ENCODE results near the gene ITPK1.

ITPK1 gene

DNA sequence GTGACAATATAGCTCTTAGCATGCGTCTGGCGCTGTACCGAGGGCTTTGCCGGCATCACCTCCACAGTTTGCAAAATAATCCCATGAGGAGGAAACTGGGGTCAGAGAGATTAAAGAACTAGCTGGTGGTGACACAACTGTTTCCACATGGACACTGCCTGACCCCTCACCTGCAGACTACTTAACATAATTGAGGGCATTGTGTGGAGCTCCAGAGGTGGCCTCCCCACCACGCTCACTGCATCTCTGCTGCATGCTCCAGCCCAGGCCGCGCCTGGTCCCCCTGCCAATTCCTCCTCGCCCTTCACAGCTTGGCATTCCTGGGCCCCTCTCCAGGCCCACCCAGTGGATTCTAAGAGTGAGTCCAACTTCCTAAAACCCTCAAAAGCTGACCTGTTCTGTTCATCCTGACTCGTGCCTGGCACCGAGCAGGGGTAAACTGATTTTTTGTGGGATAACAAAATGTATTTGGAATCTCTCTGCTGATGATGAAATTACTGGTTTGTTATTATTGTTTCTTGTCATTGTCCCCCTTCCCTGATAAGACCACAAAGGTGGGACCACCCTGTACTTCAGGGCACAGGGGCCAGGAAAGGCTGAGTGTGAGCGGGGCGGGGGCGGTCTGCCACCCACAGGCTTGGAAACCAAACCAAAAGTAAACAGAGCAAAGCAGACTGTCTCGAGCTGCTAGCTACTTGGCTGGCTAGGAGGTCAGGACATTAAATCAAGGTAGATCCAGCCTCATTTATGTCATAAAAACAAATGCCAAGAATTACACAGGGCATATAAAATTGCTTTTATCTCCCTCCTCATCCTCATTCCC lies 152.2 kb downstream of the ITPK1 start:
- DNase-seq: no peak

DNA sequence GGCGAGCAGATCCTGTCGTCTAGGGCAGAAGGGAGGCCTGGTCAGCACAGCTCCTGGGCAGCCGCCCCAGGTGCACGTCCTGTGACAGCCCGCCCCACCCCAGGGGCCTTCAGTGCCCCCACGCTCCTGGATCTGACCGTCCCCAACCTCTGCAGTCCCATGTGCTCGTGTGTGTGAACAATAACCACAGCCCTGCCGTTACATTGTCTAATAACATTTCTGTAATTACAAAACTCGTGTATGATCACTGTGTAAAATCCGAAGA lies 153.0 kb downstream of the ITPK1 start:
- no peak for DNase-seq

DNA sequence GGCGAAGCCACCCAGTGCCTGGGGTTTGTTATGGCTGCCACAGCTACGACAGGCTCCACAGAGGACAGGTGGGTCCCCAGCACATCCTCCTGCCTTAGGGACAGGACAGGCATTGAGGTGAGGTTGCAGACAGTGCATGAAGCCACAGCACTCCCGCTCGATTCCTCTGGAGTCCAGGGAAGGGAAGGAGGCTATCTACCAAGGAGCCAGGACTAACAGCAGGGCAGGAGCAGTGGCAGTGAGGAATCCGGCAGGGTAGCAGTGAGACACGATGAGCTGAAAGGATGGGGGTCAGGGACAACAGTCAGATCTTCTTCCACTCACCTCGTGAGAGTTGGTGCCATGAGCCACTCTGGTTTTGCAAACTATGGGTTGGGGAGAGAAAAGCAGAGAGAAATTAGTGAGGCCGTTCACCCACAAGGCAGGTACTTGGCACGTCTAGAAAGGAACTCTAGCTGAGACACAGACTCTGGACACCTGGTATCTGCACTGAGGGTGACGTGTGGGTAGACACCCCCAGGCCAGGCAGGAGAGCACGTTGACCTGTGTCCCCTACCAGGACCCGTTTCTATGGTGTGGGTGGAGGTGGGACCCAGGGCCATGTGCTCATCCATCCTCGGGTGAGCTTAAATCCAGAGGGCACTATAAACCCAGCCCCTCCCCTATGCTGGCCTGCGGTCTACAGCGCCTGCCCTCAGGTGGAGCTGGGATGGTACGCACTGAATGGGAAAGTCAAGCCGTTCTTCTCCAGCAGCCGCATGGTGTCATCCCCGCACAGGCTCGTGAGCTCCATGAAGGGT lies 153.5 kb downstream of the ITPK1 start:
- DNase-seq: no peak

DNA sequence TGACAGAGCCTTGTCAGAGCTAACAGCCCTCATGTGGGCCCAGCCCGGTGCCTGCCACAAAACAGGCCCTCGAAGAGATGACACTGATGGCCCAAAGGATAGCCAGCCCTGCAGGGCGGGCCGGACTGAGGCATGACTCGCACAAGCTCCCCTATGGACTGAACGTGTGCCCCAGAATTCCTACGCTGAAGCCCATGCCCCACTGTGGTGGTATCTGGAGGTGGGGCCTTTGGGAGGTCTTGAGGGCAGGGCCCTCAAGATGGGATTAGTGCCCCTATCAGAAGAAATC lies 154.2 kb downstream of the ITPK1 start:
- no peak for DNase-seq

DNA sequence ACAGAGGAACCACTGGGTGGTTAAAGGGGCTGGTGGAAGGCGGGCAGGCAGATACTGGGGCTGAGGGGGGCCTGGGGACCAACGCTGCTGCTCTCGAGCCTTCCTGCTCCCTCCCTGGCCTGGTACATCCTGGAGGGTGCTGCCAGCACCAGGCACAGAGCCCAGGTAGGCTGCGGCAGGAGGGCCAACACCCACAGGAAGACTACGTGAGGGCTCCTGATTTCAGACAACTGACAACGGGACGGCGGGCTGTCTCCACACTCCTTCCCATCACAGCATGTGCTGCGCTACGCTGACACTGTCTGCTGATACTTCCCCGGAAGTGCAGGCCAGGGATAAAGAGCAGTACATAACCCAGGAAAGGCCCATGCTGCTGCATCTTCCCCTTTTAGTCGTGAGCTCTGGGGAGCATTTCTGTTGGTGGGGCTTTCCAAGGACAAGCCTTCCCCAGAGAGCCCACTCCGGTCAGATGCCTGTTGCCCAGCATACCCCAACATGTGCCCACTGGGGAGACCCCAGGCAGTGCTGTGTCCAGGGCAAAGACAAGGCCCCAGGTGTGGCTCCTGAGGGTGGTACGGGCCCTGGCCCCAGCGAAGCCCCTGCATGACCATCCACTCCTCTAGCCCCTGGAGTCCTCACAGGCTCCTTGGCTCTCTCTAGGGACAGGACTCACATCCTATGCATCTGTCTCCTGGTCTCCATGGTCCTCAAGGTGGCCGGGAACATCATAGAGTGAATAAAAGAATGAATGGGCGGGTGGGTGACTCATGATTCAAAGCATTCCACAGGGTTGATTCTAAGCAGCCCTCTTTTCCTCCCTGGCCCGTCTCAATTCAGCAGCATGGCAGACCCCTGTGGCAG lies 154.8 kb downstream of the ITPK1 start:
- no peak for DNase-seq

DNA sequence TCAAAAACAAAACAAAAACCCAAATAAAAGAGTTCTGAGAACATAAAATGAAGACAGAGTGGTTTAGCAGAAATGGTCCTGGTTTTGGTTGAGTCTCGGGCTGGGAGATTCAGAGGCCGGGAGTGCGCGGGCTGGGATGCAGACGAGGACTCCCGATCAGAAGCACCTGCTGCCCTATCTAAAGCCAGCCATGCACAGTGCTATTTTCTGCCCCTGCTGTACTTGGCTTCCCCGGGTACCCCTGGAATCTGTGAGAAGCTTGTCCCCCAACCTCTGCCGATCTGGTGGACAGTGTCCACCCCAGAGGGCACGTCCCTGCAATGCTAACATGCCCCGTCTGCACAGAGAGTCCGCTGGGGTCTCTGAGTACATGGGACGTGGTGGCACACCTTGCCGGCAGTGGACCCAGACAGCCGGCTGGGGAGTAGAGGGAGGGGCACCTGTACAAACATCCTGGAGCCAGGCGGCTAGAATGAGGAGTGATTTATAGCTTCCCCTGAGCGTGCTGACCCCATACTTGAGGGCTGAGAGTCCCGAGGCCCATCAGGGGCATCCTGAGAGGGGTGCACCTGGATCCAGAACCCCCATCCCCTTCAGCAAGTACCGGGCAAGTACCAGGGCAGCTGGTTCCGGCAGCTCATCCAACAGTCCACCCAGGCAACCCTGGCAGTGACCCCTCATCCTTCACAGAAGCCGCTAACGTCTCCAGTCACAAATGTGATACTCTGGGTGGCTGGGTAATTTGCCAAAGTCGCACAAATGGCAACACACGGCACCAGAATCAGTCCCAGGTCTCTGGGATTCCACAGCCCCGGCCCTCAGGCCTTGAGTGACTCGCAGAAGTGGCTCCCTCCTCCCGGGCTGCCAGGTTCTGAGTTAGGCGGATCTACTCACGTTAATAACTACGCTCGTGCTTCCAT lies 155.7 kb downstream of the ITPK1 start:
- DNase-seq: no peak

GRCh38 chr14:92959189-92959531 lies 156.6 kb downstream of the ITPK1 start:
- DNase-seq: no peak

DNA sequence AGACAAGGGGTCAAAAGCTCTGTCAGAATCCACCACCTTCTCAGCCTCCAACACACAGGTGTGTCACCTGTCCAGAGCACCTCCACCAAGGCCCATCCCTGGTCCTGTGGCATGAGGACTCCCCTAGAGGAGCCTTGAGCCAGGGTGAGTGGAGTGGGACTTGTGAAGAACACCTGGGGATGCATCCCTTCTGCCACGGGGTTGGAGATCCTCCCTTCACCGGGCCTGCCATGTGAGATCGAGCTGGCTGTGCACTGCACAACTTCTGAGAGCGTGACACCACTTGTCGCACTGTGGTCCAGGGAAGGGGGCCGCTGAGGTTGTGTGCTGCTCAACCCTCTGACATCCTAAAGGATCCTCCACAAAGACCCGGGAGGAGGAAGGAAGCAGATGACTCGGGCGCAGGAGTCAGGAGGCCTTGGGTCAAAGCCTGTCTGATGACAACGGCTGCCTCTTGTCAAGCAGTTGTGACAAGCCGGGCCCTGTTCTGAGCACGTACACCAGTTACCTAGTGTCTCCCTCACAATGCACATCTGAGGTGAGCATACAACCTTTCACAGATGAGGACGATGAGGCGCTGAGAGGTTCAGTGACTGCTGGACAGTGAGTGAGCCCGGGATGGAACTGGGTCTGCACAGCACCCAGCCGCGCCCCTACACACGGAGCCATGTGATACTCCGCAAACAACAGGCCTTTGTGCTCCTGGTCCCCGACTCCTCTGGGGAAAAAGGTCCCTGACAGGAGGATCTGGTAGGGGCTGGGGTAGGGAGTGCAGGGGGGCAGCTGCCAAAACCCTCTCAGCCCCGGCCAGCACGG lies 157.1 kb downstream of the ITPK1 start:
- DNase-seq: no peak

- no peak for DNase-seq
Measured at GRCh38 chr14:92956961-92957360, 158.8 kb downstream of the ITPK1 start.

DNA sequence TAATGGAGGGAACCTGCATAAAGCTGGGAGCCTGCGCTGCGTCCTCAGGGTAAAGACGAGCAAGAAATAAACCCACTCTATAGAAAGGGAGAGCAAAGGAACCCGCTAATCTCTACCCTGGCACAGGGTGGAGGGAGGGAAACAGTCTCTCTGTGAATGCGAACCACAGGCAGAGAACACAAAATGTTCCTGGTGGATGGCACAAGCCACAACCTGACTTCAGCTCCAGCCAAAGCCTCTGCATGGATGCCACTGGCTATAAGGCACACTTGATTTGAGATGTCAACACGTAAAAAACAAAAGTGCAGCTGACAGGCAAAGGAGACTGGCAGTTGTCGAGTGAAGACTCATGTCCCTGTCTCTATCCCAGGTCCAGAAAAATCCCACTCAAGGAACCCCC lies 160.3 kb downstream of the ITPK1 start:
- DNase-seq: no peak

DNA sequence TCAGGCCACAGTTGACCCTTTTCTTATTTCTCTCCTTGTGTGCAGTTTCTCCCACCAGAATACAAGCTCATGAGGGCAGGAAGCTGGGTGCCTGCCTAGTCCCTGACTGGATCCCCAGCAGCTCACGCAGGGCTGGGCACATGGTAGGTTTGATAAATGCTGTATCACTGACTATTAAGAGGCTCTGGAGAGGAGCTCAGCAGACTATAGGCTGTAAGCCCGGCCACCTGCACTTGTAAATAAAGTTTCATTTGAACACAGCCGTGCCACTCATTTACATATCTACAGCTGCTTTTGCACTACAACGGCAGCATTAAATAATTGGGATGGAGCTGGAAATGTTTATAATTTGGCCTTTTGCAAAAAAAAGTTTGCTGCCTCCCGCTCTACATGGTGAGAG lies 160.8 kb downstream of the ITPK1 start:
- DNase-seq: no peak

DNA sequence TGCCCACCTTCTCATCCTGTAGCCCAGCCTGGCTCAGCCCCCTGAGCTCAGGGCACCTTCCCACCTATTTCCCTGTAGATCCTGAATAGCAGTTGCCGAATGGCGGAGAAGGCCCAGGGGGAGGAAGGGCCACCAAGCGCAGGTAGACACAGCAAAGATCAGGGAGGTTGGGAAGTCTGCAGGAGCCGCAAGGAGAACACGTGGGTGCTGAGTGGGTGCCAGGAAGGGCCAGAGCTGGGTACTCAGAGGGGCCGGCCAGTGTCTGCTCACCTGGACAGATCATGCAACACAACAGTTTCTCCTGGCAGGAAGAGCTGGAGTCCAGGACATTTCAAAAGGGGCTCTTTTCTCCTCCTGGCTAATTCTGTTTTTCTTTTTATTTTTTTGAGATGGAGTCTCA lies 162.2 kb downstream of the ITPK1 start:
- no peak for DNase-seq

DNA sequence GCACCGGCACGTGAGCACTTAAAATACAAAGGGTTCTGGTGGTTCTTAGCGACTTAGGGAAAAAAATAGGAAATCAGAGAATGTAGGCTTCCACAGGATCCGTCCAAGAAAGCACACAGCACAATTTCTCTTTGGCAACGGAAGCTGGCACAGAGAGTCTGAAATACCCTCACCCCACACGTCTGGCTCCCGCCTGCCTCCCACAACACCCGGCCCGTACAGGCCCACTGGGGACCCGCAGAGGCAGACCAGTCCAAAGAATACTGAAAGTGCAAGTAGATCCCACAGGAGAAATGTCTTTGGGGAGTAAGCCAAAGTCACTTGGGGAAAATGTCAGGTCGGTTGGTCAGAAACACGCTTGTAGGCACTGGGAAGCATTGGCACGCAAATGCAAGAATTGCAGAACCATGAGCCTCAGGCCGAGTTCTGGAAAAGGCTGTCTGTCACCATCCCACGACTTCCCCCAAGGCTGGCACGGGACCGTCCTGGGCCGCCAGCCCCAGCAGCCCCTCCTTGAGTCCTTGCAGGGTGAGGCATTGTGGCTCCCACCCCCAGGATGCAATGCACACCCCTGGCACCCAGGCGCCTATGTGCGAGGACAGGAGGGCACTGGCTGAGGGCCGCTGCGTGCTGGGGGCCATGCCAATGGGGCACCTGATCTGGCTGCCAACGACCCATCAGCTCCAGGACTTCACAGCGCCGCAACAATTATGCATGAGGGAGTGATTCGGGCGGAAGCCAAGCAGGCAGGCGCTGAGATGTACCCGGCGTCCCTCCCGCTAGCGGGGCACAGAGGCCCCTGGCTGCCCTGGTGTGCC lies 163.0 kb downstream of the ITPK1 start:
- DNase-seq: no peak

GRCh38 chr14:92951912-92952471 lies 163.7 kb downstream of the ITPK1 start:
- peak; percentile 68 for DNase-seq

DNA sequence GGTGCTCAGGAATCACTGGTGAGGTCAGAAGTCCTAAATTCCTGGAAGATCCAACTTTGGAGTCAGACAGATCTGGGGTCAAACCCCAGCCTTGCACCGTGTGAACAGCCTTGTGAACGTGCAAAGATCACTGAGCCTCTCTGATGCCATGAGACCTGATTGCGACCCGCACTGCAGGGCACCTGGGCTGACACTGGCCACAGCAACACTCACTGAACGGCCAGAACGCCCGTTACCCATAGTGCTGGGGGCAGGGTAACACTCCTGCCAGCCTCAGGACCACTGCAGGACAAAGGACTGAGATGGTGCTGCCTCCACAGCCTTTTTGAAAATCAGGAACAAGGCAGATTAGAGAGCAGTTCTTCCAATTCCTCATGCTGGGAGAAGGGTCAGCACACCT lies 164.5 kb downstream of the ITPK1 start:
- no peak for DNase-seq

- no peak for DNase-seq
Measured at GRCh38 chr14:92950773-92951172, 165.0 kb downstream of the ITPK1 start.

DNA sequence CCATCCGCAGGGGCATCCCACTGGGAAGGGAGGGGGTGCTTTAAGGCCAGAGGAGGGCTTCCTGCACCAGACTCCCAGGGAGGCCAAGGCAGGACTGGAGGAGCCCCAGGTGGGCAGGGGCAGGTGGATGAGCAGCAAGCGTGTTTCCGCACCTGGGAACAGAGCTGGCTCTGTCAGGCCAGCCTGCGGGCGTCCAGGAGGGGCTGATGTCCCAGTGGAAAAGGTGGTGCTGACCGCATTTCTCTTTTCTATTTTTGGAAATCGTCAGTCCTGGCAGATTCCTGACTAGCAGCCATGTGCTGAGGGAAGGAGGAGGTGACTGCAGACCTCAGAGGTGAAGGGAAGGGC lies 165.6 kb downstream of the ITPK1 start:
- no peak for DNase-seq

GRCh38 chr14:92949496-92950192 lies 166.1 kb downstream of the ITPK1 start:
- no peak for DNase-seq

GRCh38 chr14:92948647-92949046 lies 167.1 kb downstream of the ITPK1 start:
- no peak for DNase-seq

- DNase-seq: no peak
Measured at GRCh38 chr14:92946847-92947545, 168.7 kb downstream of the ITPK1 start.

Measured in CD4-positive, alpha-beta T cell treated with Interferon gamma for 1 hour (primary cell).